OCI-LY3 (cell line): ENCODE measurements around the gene ARHGAP36.

Experiments
- H2AFZ ChIP-seq: fragments of 200-600, 300-600 bp; shearing (Covaris generic); 2 replicates; pipeline ENCODE4 v1.6.0; 2014; ENCODE audit warnings: antibody characterized with exemption, low read depth, low read length
- H3K27ac ChIP-seq: fragments of 200-600, 300-600 bp; sonication (generic); 2 replicates; pipeline ENCODE4 v1.5.1; 2014; ENCODE audit warnings: mild to moderate bottlenecking, low read length, moderate library complexity, mixed read lengths
- H3K27me3 ChIP-seq: fragments of 200-600, 300-600 bp; sonication (generic); 2 replicates; pipeline ENCODE4 v1.6.1; 2014; ENCODE audit warnings: low read depth, low read length, mixed read lengths
- H3K36me3 ChIP-seq: fragments of 200-600, 300-600 bp; sonication (generic); replicated peaks from 2 replicates; pipeline ENCODE3; 2014; ENCODE audit warnings: low read depth, low read length, mixed read lengths
- H3K4me1 ChIP-seq: fragments of 300-600, 200-600 bp; sonication (generic); 2 replicates; pipeline ENCODE4 v1.6.1; 2014; ENCODE audit warnings: low read length, mixed read lengths
- H3K4me2 ChIP-seq: fragments of 200-600, 300-600 bp; sonication (generic); 2 replicates; pipeline ENCODE4 v1.6.1; 2014; ENCODE audit warnings: low read length, mixed read lengths
- H3K4me3 ChIP-seq: fragments of 300-600, 200-600 bp; sonication (generic); 2 replicates; pipeline ENCODE4 v1.5.1; 2014; ENCODE audit warnings: antibody characterized with exemption, mild to moderate bottlenecking, low read length, moderate library complexity
- H3K79me2 ChIP-seq: fragments of 300-600, 200-600 bp; shearing (Covaris generic); 2 replicates; pipeline ENCODE4 v1.6.1; 2014; ENCODE audit warnings: mild to moderate bottlenecking, low read length, mixed read lengths
- H3K9ac ChIP-seq: fragments of 300-600, 200-600 bp; shearing (Covaris generic); 2 replicates; pipeline ENCODE4 v1.6.0; 2014; ENCODE audit warnings: mild to moderate bottlenecking, low read length, moderate library complexity
- H3K9me3 ChIP-seq: fragments of 200-600, 300-600 bp; shearing (Covaris generic); 2 replicates; pipeline ENCODE4 v1.6.1; 2014; ENCODE audit warnings: low read length, mixed read lengths; ENCODE audit not compliant: insufficient read depth
- H4K20me1 ChIP-seq: fragments of 200-600, 300-600 bp; sonication (generic); 2 replicates; pipeline ENCODE4 v1.6.1; 2016; ENCODE audit warnings: low read length, mixed read lengths; ENCODE audit not compliant: insufficient read depth
- CTCF ChIP-seq: fragments of 200-600, 300-600 bp; sonication (generic); IDR thresholded peaks from 2 replicates; pipeline ENCODE4 v1.5.1; 2014; ENCODE audit warnings: antibody characterized with exemption, low read length, low read depth
- EZH2phosphoT487 ChIP-seq: fragments of 200-600 bp; shearing (Covaris generic); IDR thresholded peaks from 2 replicates; pipeline ENCODE4 v1.6.1; 2018; ENCODE audit warnings: antibody characterized with exemption, mixed run types, low read depth

The ARHGAP36 gene

GRCh38 chrX:131057706-131058105, 440 bp upstream of the ARHGAP36 start:
- H3K4me3 ChIP-seq, result no peak overlapping the region

GRCh38 chrX:131059246-131059645, 1.1 kb downstream of the ARHGAP36 start:
- Histone ChIP-seq H3K27ac (no peak overlapping the region), H3K9me3 (no peaks in the 10 kb centered on the region), H4K20me1 (no peaks in the 10 kb centered on the region), H3K9ac (no peak overlapping the region), H3K4me3 (no peak overlapping the region), H3K4me1 (no peaks in the 10 kb centered on the region), H3K4me2 (no peak overlapping the region), H3K27me3 (no peaks in the 10 kb centered on the region), H3K36me3 (no peaks in the 10 kb centered on the region), H3K79me2 (no peaks in the 10 kb centered on the region), H2AFZ (no peak overlapping the region)
- TF ChIP-seq CTCF (no peak), EZH2phosphoT487 (no peak)

More at GRCh38 chrX:131057706-131058105, 440 bp upstream of the ARHGAP36 start:
- H3K27me3 ChIP-seq, result no peaks in the 10 kb centered on the region
- H3K27ac ChIP-seq, result no peak overlapping the region
- no peaks in the 10 kb centered on the region for H3K36me3 ChIP-seq
- TF ChIP-seq CTCF, result no peak
- no peak for TF ChIP-seq EZH2phosphoT487
- no peak overlapping the region for H3K9ac ChIP-seq
- no peaks in the 10 kb centered on the region for H3K79me2 ChIP-seq
- H3K4me2 ChIP-seq, result no peak overlapping the region
- no peaks in the 10 kb centered on the region for H3K9me3 ChIP-seq
- no peak overlapping the region for H2AFZ ChIP-seq
- no peaks in the 10 kb centered on the region for H4K20me1 ChIP-seq
- H3K4me1 ChIP-seq, result no peaks in the 10 kb centered on the region

- H3K27ac ChIP-seq, result no peak overlapping the region
- H3K36me3 ChIP-seq, result no peaks in the 10 kb centered on the region
- H3K4me1 ChIP-seq, result no peaks in the 10 kb centered on the region
- H4K20me1 ChIP-seq, result no peaks in the 10 kb centered on the region
- H3K27me3 ChIP-seq, result no peaks in the 10 kb centered on the region
- H2AFZ ChIP-seq, result no peak overlapping the region
- H3K4me3 ChIP-seq, result no peak overlapping the region
- no peaks in the 10 kb centered on the region for H3K9me3 ChIP-seq
- no peak overlapping the region for H3K9ac ChIP-seq
- H3K4me2 ChIP-seq, result no peak overlapping the region
- H3K79me2 ChIP-seq, result no peaks in the 10 kb centered on the region
- TF ChIP-seq EZH2phosphoT487 (no peak), CTCF (no peak)
These were observed 2.0 kb downstream of the ARHGAP36 start for GRCh38 chrX:131060147-131060546.

- H3K4me2 ChIP-seq, result no peak overlapping the region
- H3K9ac ChIP-seq, result no peak overlapping the region
- no peaks in the 10 kb centered on the region for H3K4me1 ChIP-seq
- H3K79me2 ChIP-seq, result no peaks in the 10 kb centered on the region
- H4K20me1 ChIP-seq, result no peaks in the 10 kb centered on the region
- H2AFZ ChIP-seq, result no peak overlapping the region
- no peak overlapping the region for H3K4me3 ChIP-seq
- no peaks in the 10 kb centered on the region for H3K9me3 ChIP-seq
- TF ChIP-seq EZH2phosphoT487, result no peak
- TF ChIP-seq CTCF, result no peak
- H3K27me3 ChIP-seq, result no peaks in the 10 kb centered on the region
- no peak overlapping the region for H3K27ac ChIP-seq
- H3K36me3 ChIP-seq, result no peaks in the 10 kb centered on the region
These were observed 3.2 kb downstream of the ARHGAP36 start for GRCh38 chrX:131061306-131061705.
